ENCODE data around the gene PRSS27.

PRSS27 gene

DNA sequence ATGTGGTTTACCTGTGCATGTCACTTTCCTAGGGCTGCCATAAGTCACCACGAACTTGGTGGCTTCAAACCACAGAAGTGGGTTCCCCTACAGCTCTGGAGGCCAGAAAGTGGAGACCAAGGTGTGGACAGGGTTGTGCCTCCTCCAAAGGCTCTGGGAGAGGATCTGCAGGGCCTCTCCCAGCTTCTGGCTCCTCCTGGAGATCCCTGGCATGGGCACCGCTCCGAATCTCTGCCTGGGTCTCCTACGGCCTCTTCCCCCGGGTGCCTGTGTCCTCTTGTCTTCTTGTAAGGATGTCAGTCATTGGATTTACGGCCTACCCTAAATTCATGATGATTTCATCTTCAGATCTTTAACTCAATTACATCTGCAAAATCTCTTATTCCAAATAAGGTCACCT, 29.9 kb upstream of the PRSS27 start:
- DNase-seq, result no peak

DNA sequence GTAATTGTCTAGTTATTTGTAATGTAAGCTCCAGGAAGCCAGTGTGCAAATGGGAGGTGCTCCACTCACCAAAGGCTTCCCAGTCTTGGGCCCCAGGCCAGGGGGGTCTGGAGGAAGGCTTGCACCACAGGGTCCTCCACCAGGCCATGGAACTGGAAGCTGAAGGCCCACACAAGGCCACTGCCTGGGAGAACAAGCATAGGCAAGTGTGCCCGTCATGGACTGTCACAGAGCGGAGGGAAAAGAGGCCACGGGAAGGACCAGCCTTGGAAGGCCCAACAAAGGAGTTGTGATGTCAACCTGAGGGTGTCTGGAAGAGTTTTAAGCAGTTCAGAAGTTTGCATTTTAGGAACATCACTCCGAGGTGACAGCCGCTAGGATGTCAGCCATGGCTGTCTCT, 29.5 kb upstream of the PRSS27 start:
- DNase-seq, result no peak

DNA sequence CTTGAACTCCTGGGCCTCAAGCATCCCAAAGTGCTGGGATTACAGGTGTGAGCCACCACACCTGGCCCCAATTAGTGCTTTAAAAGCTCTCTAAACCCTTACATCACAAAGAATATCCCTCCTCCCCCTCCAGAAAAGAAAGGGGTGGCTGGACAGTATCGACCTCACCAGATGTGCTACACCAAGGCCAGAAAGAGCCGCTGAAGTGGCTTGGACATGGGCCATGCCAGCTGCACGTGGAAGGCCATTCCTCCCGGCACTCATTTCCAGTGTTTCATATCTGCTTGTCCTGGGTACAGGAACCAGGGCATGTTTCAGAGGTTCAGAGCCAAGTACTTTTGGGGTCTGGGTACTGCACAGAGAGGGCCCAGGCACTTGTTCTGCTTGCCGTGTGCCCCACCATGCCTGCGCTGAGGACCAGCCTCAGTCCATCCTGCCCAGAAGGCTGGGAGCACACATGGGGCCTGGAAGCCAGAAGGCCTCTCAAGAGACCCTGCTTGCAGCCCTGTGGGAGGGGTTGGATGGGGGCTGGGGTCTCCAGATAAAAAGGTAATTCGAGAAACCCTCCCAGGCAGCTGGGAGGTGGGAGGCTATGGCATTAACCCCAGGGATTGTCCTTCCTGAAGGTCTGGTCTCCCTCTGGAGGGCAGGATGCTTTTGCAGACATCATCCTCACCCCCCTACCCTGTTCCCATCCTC, 28.9 kb upstream of the PRSS27 start:
- DNase-seq, result no peak

DNA sequence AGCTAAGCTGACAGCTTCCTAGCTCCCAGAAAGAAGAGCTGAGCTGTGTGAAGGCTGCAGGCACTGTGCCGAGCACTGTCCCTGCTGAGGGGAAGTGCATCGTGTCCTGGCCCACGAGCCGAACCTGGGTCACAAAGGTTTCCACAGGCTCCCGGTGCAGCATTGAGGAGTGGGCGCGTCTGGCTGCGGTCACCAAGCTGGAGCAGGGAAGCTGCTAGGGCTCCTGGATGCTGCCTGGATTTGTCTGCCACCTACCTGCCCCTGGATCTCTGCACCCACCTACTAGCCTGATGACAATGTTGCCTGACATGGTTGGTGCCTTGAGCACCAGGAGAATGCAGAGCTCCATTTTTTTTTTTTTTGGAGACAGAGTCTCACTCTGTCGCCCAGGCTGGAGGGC, 25.9 kb upstream of the PRSS27 start:
- no peak for DNase-seq

DNA sequence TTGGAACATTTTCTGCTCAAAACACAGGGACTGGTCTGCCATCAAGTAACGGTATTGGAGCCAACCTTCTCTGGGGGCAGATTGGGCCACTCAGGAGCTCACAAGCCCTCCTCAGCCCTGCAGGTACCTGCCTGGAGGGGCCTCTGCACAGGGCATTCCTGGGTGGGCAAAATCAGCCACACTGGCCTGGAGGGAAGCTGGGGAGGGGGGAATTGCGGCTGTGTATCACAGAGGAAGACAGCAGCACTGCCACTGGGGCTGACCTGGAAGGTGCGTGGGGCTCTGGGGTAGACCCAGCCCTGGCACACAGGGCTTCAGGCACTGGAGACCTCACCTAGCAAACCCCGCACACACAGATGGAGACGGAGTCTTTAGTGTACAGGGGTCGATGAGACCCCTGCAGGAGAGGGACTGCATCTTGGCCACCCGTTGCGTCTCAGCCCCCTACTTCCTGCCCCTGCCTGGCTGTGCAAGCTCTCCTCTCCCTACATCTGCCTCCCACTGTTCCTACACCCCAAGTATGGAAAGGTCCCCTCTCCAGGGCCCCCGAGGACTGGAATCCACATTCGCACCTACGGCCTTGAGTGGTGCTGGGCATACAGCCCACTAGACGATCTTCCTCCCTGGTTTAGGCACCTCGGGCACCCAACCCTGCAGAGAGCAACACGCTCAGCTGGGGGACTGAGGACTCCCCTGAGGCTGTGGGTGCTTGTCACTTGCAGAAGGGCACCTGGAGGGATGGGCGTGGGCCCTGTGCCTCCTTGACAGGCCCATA, 25.3 kb upstream of the PRSS27 start:
- no peak for DNase-seq

DNA sequence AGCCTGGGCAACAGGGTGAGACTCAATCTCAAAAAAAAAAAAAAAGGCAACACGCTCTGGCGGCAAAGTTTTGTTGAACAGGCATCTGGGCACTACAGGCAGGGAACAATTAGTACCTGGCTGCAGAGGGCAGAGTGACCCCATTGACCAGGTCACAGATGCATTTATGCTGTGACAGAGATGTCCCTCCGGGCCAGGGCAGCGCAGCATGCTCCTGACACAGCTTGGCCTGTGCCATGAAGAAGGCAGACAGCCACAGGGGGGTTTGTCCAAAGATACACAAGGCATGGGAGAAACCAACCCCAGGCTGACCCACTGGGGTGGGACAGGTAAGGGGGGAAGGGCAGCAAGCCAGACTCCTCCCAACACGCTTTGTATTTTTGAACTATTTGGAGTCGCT, 24.7 kb upstream of the PRSS27 start:
- DNase-seq, result no peak

DNA sequence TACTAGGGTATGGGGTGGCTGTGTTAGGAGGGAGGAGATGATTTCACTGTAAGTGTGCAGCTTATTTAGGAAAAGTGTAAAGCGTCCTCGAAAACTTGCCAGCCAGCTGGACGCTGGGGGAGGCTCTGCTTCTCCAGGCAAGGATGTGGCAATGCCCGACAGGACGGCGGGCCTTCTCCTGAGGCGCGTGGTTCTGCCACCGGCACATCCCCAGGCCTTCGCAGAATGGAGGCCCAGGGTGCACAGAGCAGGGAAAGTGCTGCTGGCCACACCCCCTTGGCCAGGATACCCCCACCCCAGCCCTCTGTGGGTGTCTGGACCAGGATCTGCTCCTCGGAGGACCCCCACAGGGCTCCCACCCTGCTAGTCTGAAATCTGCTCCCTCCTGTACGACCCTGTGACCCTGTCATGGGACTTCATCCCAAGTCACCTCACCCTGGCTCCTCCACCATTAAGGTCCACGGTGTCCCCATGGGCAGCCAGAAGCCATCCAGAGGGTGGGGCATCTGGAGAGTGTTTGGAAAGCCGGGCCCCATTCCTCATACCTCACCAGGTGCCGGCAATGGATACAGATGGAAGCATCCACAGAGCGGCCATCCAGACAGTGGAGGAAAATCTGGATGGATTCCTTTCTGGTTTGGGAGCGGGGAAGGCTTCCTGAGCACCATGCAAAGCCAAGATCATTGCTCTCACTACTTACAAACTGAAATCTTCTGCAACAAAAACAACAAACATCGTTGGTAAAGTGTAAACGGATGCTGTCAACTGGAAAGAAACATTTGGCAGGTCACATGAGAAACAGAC, 23.2 kb upstream of the PRSS27 start:
- no peak for DNase-seq

DNA sequence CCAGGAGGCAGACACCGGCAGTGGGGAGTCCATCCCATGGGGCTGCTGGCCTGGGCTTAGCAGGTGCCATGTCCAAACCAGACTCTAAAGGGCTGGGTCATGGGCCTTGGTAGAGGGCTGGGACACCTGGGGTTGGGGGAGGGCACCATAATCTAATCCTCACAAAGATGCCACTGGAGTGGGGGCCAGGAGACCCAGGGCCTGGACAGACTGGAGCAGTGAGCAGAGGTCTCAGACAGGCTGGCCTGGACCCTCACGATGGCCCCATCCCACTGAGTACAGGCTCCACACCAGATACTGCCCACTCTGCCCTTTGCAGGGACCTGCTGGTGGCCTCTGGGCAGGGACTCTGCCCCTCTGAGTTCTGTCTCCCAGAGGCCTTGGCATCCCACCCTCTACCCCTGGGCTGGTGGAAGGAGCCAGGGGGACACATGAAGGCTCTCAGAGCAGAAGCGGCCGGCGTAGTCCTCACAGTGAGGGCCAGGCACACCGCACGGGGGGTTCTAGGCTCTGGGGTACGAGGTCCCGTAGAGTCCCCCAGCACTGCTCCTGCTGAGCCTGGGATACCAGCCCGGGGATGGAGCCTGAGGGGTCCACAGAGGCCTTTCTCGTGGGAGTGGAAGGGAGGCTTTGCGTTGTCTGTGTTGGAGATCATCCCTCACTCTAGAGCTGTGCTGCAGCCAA, 22.4 kb upstream of the PRSS27 start:
- no peak for DNase-seq

DNA sequence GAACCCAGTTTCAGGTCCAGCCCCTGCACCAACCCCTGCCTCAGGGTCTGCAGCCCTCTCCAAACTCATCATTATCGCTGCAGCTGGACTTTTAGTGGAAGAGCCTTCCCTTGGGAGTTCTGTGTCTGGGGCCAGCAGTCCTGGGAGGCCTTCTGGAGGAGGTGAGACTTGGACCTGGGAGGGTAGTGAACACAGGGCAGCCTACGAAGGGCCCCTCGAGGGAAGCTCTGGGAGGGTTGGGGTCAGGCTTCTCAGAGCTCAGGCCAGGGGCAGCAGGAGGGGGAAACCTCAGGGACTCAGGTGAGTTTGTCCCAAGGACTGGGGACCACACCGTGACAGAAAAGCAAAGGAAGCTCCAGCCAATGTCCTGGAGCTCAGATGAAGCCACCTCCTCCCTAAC, 21.1 kb upstream of the PRSS27 start:
- no peak for DNase-seq

DNA sequence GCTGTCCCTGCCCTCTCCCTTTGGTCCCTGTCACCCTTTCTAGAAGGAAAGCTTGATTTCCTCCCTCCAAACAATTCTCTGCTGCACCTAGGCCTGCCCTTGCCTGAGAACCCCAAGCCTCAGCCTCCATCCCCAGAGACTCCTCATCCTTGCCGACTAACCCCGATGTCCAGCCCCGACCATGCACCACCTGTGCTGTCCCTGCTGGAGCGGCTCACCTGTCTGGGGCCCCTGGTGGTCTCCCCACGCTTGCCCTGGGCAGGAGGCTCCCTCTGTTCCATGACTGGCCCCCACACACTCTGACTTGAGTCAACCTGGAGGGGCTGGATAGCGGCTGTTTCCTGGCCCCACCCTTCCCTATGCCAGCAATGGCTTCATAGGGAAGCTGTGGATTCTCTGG, 20.5 kb upstream of the PRSS27 start:
- DNase-seq, result no peak

DNA sequence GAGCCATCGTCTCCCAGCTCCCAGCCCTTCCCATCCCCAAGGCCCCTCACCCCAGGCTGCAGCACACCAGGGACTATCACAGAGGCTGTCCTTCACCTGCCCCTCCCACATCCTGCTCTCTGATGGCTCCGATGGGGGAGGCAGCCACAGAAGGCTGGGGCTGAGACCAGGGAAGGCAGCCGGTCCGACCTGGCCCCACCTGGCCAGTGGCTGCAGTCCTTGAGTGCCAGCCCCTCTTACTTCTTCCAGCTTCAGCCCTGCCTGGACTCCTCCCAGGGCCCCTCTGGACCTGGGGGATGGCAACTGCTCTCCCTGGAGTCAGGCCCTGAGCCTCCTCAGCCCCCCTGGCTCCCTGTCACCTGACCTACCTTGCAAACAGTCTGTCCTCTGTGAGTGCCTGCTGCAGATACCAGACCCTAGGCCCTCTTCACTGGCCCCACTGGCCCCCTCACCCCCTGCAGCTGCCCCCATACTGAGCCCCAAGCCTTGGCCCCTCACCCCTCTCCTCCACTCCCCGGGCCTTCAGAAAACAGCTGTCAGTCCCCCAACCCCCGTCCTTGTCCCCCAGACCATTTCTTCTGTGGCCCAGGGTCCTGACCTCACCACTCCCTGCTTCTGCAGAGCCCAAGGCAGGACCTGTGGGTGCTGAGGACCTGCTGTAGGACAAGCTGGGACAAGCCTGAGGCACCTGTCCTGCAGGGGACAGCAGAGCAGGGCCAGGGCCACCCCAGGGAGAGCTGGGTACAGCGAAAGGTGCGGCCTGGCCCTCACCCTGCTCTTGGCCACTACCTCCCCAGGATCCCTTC, 19.8 kb upstream of the PRSS27 start:
- DNase-seq, result no peak

DNA sequence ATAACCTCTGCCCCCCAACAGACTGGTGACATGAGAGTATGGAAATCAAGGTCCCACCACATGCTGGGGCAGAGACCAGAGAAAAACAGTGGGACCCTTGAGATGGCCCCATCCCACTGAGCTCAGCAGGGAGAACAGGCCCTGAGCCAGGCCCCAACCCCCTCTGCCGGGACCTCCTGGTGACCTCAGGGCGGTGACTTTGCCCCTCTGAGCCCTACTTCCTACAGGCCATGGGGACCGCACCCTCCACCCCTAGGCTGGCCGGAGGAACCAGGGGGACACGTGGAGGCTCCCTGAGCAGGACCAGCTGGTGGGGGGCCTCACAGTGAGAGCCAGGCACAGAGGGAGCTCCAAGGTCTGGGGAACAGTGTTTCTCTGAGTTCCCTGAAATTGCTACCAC, 18.6 kb upstream of the PRSS27 start:
- no peak for DNase-seq

DNA sequence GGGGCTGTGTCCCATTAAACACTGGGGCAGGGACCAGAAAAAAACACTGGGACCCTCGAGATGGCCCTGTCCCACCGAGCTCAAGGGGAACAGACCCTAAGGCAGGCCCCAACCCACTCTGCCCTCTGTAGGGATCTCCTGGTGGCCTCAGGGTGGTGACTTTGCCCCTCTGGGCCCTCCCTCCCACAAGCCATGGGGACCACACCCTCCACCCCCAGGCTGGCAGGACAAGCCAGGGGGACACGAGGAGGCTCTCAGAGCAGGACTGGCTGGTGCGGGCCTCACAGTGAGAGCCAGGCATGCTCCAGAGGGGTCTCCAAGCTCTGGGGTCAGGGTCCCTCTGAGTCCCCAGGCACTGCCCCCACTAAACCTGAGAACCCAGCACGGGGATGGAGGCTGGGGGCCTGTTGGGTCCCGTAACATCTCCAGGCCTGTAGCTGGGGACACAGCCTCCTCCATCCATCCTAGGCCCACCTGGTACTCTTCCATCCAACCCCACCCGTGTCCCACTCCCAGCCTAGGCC, 17.9 kb upstream of the PRSS27 start:
- DNase-seq, result no peak

DNA sequence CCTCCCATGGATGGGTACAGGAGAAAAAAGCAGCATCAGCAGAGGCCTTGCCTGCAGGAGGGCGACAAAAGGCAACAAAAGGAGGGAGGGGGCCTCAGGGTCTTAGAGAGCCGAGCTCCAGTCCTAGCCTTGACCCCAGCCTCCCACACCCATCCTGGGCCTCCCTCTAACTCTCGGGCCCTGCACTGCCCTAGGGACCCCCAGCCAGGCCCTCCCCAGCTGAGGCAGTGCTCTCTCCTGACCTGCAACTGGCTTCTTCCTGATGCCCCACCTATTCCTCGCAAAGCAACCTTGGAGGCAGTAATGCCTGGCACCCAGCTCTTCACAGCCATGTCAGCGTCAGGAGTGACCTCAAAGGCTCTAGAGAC, 17.2 kb upstream of the PRSS27 start:
- no peak for DNase-seq

DNA sequence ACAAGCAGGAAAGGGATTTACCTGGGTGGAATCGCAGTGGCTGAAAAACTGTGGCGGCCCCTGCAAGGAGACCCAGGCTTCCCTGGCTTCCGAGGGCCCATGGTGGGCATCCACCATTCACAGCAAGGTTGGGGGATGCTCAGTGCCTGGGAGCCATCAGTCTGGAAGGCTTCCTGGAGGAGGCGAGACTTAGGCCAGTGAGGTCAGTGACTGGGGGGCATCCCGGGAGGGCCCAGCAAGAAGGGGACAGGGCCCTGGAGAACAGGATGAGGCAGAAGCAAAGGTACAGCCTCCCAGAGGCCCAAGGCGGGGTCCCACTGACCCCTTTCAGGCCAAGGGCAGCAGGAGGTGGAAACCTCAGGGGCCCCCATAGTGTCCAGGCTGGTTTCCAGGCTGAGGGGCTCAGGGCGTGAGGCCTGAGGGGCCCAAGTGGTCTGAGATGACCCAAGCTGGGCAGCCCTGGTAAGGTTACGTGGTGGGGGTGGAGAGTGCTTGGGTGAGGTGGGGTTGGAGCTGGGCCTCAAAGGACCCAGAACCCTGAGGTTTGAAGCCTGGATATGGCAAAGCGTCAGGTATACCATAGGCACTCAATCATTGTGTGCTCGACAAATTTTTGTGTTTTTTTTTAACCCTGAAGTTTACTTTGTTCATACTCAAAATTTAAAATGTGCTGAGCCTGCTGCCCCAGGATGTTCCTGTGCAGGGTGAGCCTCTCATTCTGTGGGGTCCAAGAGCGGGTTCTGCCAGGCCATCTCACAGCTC, 16.6 kb upstream of the PRSS27 start:
- DNase-seq, result no peak

DNA sequence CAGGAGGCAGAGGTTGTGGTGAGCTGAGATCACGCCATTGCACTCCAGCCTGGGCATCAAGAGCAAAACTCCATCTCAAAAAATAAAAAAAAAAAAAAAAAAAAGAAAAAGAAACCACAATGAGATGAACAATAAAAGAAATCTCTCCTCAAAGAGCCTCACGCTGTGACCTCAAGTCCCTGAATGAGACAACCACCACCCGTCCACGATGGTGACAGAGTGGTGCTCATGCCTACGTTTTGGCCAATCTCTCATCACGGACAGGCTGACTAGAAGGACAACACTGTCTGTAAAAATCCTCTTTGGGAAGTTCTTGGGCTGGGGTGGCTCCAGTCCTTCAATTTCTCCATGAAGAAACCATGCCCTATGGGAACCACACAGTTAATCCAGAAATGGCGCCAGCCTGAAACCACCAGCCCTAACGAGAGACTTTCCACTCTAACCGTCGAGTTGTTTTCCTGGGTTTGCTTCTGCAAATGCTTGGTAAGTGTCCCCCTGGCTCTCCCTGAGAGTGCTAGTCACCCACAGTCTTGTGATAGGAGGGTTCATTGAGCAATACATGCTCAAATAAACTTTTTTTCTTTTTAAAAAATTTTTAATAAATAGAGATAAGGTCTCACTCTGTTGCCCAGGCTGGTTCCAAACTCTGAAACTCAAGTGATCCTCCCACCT, 15.0 kb upstream of the PRSS27 start:
- DNase-seq, result no peak

DNA sequence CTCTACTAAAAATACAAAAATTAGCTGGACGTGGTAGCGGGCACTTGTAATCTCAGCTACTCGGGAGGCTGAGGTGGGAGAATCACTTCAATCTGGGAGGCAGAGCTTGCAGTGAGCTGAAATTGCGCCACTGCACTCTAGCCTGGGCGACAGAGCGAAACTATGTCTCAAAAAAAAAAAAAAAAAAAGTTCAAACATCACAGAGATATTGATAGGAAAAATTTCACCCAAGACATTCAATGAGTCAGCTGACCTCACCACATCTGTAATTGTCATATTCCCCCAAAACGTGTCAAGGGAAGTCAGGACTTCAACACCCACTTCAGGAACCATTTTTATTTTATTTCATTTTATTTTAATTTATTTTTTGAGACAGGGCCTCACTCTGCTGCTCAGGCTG, 8.0 kb upstream of the PRSS27 start:
- DNase-seq, result no peak

DNA sequence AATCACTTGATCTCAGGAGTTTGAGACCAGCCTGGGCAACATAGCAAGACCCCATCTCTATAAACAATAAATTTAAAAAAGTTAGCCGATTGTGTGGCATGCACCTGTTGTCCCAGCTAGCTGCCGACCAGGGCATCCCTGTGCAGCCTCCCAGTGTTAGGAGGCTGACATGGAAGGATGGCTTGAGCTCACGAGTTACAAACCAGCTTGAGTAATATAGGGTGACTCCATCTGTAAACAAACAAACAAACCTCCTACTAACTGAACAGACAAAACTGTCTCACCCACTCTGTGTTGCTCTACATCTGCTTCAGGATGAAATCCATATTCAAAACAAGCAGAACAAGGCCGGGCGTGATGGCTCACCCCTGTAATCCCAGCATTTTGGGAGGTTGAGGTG, 6.9 kb upstream of the PRSS27 start:
- DNase-seq, result no peak

DNA sequence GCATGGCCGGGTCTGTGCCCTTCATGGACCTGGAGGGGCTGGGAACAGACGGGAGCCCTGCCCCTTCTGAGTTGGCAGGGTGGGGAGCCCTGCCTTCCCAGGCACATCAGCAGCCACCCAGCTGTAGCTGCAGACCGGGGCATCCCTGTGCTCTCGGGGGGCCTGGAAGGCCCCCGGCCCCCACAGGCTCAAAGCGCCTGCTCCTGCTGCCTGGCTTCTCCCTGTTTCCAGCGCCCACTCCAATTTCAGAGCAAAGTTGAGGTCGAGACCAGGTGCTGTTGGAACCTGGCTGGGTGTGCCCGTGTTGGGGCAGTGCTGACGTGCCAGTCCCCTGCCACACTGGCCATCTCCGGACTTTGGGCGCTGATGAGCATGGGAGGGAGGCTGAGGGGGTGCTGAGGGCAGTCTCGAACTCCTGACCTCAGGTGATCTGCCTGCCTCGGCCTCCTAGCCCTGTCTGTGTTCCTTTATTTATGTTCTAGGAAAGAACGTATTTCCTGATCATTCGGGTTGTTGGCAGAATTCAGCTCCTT, 4.9 kb upstream of the PRSS27 start:
- no peak for DNase-seq

DNA sequence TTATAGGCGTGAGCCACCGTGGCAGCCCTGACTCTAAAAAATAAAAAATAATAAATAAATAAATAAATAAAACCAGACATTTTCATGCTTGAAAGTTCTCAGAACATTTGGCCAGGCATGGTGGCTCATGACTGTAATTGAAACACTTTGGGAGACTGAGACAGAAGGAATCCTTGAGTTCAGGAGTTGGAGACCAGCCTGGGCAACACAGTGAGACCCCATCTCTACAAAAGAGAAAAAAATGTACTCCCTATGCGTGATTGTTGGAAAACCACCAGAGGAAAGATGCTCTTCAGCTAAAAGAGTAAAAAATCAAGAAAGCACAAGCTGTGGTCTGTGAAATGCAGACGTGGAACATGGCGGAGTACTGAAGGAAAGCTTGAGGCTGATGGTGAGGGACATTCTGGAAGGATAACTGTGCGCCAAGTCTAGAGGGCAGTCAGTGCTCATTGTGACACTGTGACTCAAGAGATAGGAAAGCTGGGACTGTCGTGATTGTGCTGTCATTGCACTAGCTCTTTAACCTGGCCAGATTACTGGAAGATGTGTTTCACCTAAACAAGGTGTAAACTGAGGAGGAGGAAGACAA, 4.2 kb upstream of the PRSS27 start:
- no peak for DNase-seq
